GM23338 (cell line): ENCODE results near the gene MAST2.

Experiments
- CREB1 ChIP-seq: fragments of 250-450 bp; sonication (Bioruptor Pico); IDR thresholded peaks from 2 replicates; pipeline ENCODE4 v1.5.0; 2020; ENCODE audit warnings: low read depth, mild to moderate bottlenecking, moderate library complexity
- CTCF ChIP-seq, 2 experiments: fragments of 200-600 bp in 1 of 2; sonication (generic) in 1 of 2; conservative IDR thresholded peaks; 2 replicates each; pipeline versions ENCODE4 v1.5.1 to v1.6.1; 2016 to 2017; ENCODE audit warnings: antibody characterized with exemption in 2 of 2, low read depth in 2 of 2, mild to moderate bottlenecking in 2 of 2, moderate library complexity in 1 of 2
- ETS1 ChIP-seq: IDR thresholded peaks from 2 replicates; pipeline ENCODE4 v1.6.1; 2016; ENCODE audit warnings: antibody characterized with exemption
- EZH2 ChIP-seq: fragments of 200-600 bp; sonication (generic); IDR thresholded peaks from one replicate; pipeline ENCODE4 v1.8.0; 2017; ENCODE audit warnings: antibody characterized with exemption, mild to moderate bottlenecking, low read depth; ENCODE audit not compliant: unreplicated experiment
- EZH2phosphoT487 ChIP-seq: fragments of 200-600 bp; sonication (generic); IDR thresholded peaks from one replicate; pipeline ENCODE4 v1.8.1; 2018; ENCODE audit warnings: antibody characterized with exemption; ENCODE audit not compliant: unreplicated experiment
- JUNB ChIP-seq: IDR thresholded peaks from one replicate; pipeline ENCODE4 v1.6.1; 2016; ENCODE audit warnings: antibody characterized with exemption; ENCODE audit not compliant: unreplicated experiment
- NANOG ChIP-seq: IDR thresholded peaks from 2 replicates; pipeline ENCODE4 v1.6.1; 2016; ENCODE audit warnings: antibody characterized with exemption, borderline replicate concordance
- POLR2AphosphoS5 ChIP-seq: IDR thresholded peaks from 2 replicates; pipeline ENCODE4 v1.6.1; 2016; ENCODE audit warnings: antibody characterized with exemption, low read depth
- REST ChIP-seq: IDR thresholded peaks from one replicate; pipeline ENCODE4 v1.6.1; 2018; ENCODE audit warnings: antibody characterized with exemption; ENCODE audit not compliant: unreplicated experiment
- STAT1 ChIP-seq: IDR thresholded peaks from one replicate; pipeline ENCODE4 v1.6.1; 2016; ENCODE audit warnings: antibody characterized with exemption; ENCODE audit not compliant: unreplicated experiment
- ZNF114 ChIP-seq: fragments of 250-450 bp; sonication (Bioruptor Pico); IDR thresholded peaks from 2 replicates; pipeline ENCODE4 v1.5.0; 2020; ENCODE audit warnings: mild to moderate bottlenecking, moderate library complexity
- ZNF331 ChIP-seq: fragments of 250-450 bp; sonication (Bioruptor Pico); IDR thresholded peaks from 2 replicates; pipeline ENCODE4 v1.5.0; 2020; ENCODE audit warnings: low read depth, mild to moderate bottlenecking, moderate library complexity
- ZNF462 ChIP-seq: fragments of 250-450 bp; sonication (Bioruptor Pico); IDR thresholded peaks from 2 replicates; pipeline ENCODE4 v1.5.0; 2020; ENCODE audit warnings: mild to moderate bottlenecking, moderate library complexity

- no peak for TF ChIP-seq CTCF (conservative IDR thresholded peaks at IDR 0.05; ENCODE audit: low read depth in 2 of 2)
- TF ChIP-seq EZH2, result no peak
- TF ChIP-seq ZNF114, result no peak
- no peak for TF ChIP-seq POLR2AphosphoS5
- no peak for TF ChIP-seq CREB1
- no peak for TF ChIP-seq REST
- TF ChIP-seq ETS1, result no peak
- no peak for TF ChIP-seq EZH2phosphoT487
- TF ChIP-seq NANOG, result no peak
- no peak for TF ChIP-seq ZNF331 (CRISPR knock-in tag)
- no peak for TF ChIP-seq JUNB
- no peak for TF ChIP-seq STAT1
- no peak for TF ChIP-seq ZNF462 (CRISPR knock-in tag)
Measured at GRCh38 chr1:46026531-46026930, 223.1 kb downstream of the MAST2 start.
